GM19023 (cell line): Measurements from ENCODE around the gene RAB11FIP4.
"Not testable (repeated sequence)": the region's sequence is repeated elsewhere in the genome, so short reads cannot be mapped to it uniquely, and the experiment has no call there.

ENCODE experiments used
- ATAC-seq: cut with Tn5 transposase; IDR thresholded peaks from one replicate; pipeline ENCODE4 v1.9.1; 2021; ENCODE audit warnings: mild to moderate bottlenecking, moderate library complexity; ENCODE audit not compliant: unreplicated experiment

Gene RAB11FIP4

GRCh38 chr17:31391496-31391949 lies at the start of gene RAB11FIP4:
TSS of gene RAB11FIP4 (plus strand) at chr17:31391675. CDS start at chr17:31391853, 178 bp downstream.
- no peak for ATAC-seq

GRCh38 chr17:31345191-31345747 lies 46.2 kb upstream of the RAB11FIP4 start:
- ATAC-seq = not testable (repeated sequence)

GRCh38 chr17:31349454-31349853 lies 42.0 kb upstream of the RAB11FIP4 start:
- ATAC-seq = no peak

GRCh38 chr17:31355935-31356334 lies 35.5 kb upstream of the RAB11FIP4 start:
- no peak for ATAC-seq

GRCh38 chr17:31357091-31357490 lies 34.4 kb upstream of the RAB11FIP4 start:
- ATAC-seq = no peak

GRCh38 chr17:31357839-31358394 lies 33.6 kb upstream of the RAB11FIP4 start:
- no peak for ATAC-seq

- no peak for ATAC-seq
Measured at GRCh38 chr17:31364012-31364411, 27.5 kb upstream of the RAB11FIP4 start.

- ATAC-seq = no peak
Measured at GRCh38 chr17:31366088-31366487, 25.4 kb upstream of the RAB11FIP4 start.

GRCh38 chr17:31369266-31369665 lies 22.2 kb upstream of the RAB11FIP4 start:
- ATAC-seq = no peak

- no peak for ATAC-seq
Measured at GRCh38 chr17:31371511-31372097, 19.9 kb upstream of the RAB11FIP4 start.

GRCh38 chr17:31373150-31374093 lies 18.1 kb upstream of the RAB11FIP4 start:
- no peak for ATAC-seq

GRCh38 chr17:31374094-31374447 lies 17.4 kb upstream of the RAB11FIP4 start:
- no peak for ATAC-seq

- ATAC-seq = no peak
Measured at GRCh38 chr17:31374503-31374902, 17.0 kb upstream of the RAB11FIP4 start.

GRCh38 chr17:31378638-31379037 lies 12.8 kb upstream of the RAB11FIP4 start:
- no peak for ATAC-seq

GRCh38 chr17:31379597-31380205 lies 11.8 kb upstream of the RAB11FIP4 start:
- no peak for ATAC-seq

GRCh38 chr17:31381165-31381668 lies 10.3 kb upstream of the RAB11FIP4 start:
- ATAC-seq = no peak

- not testable (repeated sequence) for ATAC-seq
Measured at GRCh38 chr17:31382668-31383275, 8.7 kb upstream of the RAB11FIP4 start.

- not testable (repeated sequence) for ATAC-seq
Measured at GRCh38 chr17:31383488-31383887, 8.0 kb upstream of the RAB11FIP4 start.

GRCh38 chr17:31385428-31386285 lies 5.8 kb upstream of the RAB11FIP4 start:
- no peak for ATAC-seq
